Limb (tissue), 2 donors: ENCODE results near the gene GPX1.
"Not testable (repeated sequence)": the region's sequence is repeated elsewhere in the genome, so short reads cannot be mapped to it uniquely, and the experiment has no call there.

ENCODE experiments used
- DNase-seq, 2 donors: peaks; one replicate each; pipeline ENCODE4 v3.0.0-alpha.2; 2016; ENCODE audit errors: extremely low spot score in 2 of 2

The GPX1 gene

DNA sequence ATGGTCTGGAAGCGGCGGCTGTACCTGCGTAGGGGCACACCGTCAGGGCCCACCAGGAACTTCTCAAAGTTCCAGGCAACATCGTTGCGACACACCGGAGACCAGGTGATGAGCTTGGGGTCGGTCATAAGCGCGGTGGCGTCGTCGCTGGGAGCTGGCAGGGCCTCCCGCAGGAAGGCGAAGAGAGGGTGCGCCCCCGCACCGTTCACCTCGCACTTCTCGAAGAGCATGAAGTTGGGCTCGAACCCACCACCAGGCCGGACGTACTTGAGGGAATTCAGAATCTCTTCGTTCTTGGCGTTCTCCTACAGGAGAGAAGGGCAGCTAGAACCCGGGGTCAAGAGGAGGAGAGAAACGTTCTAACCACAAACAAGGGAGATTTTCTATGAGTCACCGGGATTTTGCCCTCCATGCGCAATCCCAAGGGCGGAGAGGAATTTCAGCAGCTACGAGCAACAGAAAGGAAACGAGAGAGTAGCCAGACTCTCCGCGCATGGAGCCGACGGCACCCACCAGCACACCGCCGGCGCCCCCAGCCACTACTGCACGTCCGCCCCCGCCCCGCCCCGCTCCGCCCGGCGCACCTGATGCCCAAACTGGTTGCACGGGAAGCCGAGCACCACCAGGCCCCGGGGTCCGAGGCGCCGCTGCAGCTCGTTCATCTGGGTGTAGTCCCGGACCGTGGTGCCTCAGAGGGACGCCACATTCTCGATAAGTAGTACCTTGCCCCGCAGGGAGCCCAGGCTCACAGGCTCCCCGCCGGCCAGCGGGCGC lies 523 bp downstream of the GPX1 start:
- peak in 1 of 2 donors; percentile 67 for DNase-seq

DNA sequence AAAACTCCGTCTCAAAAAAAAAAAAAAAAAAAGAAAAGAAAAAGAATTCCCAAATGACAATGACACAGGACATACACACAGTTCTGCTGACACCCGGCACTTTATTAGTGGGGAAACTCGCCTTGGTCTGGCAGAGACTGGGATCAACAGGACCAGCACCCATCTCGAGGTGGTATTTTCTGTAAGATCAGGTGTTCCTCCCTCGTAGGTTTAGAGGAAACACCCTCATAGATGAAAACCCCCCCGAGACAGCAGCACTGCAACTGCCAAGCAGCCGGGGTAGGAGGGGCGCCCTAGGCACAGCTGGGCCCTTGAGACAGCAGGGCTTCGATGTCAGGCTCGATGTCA lies 1.1 kb downstream of the GPX1 start:
- DNase-seq = not testable (repeated sequence)

DNA sequence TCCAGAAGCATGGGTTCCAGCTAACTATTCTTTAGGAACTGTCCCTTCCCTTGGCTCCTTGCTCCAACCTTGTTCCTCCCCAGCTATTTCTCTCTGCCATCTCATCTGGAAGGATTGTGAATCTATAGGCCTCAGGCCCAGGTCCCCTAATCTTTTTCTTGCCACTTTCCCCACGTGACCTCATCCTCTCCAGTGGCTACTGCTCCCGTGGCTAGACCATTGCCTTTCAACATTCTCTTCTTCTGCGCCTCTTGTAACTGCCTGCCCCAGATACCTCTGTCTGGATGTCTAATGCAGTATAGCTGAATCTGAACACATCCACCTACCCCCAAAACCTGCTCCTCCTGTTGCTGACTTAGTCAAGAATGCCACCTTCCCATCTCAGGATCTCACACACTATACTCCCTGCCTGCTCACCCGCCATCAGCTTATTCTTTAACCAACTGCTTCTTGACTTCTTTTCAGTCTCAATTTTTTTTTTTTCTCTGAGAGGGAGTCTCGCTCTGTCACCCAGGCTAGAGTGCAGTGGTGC lies 5.2 kb downstream of the GPX1 start:
- no peak for DNase-seq

GRCh38 chr3:49352281-49352680 lies 5.9 kb downstream of the GPX1 start:
- DNase-seq = no peak

DNA sequence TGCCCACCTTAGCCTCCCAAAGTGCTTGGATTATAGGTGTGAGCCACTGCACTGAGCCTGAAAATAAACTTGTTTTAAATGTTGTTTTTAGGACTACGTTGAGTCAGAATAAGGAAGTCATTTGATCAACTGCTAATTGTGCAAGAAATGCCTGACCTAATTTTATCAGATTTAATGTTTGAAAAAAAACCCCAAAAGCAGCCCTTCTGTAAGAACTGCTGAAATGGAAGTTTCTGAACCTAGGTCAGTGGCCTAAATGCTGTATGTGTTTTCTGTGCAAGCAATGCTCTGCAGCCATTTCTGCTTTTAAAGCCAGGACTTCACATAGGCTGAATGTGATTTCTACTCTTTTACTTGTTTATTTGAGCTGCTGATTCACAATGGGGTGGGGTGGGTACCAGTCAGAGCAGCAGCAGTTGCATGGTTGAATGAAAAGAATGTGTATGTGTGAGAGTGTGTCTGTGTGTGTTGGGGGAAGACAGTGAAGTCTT lies 6.6 kb downstream of the GPX1 start:
- DNase-seq = no peak

DNA sequence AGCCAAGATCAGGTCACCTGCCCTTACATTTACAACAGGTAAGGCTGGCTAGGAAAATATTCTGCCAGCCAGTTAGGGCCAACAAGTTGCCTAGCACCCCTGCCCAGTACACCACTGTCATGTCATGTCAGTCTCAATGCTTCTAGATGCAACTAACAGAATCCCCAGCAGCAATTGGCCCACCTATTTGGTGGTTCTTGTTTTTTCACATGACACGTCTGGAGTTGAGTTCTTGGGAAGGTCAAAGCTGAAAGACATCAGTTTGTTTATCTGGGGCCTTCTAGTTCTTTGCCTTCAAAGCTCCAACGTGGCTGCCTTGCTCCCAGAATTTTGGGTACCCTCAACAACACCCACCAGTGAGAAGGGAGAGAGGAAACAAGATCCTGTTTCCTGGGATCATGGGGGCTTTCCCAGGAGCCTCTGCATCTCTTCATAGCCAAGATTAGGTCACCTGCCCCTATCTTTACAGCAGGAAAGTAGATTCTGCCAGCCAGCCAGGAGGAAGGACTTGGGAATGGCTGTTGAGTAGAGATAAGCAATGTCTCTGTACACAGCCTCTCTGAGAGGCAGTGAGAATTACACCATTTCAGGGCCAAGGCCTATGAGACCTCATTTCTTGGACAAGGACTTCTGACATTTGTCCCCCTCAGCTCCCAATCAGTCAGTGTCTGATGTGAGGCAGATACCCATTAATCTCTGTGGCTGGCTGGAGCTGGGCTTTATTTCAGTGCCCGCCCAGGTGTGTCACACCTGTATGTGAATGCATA lies 8.6 kb downstream of the GPX1 start:
- no peak for DNase-seq

DNA sequence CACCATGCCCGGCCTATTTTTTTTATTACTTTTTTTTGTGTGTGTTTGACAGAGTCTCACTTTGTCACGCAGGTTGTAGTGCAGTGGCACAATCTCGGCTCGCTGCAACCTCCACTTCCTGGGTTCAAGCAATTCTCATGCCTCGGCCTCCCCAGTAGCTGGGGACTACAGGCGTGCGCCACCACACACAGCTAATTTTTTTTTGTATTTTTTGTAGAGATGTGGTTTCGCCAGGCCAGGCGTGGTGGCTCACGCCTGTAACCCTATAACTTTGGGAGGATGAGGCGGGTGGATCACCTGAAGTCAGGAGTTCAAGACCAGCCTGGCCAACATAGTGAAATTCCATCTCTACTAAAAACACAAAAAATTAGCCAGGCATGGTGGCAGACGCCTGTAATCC lies 9.8 kb downstream of the GPX1 start:
- not testable (repeated sequence) for DNase-seq

DNA sequence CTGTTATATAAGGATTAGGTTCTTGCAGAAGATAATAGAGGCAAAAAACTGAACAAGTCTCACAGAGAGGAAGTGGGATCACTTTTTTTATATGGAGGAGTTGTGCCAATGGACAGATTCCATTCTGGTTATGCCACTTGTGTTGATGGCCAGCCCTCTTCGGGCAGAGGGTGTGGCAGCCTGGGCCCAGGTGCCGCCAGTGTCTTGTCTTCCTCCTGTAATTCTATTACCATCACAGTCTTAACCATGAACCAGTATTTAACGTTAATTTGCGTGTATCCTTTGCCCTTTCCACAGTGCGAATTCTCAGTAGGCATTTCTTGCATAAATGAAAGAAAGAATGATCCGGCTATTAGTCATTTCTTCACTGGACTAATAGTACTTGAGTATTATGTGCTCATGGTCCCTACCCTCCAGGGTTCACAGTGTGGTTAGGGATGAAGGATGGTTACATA lies 11.3 kb downstream of the GPX1 start:
- DNase-seq = no peak

- no peak for DNase-seq
Measured at GRCh38 chr3:49343163-49343562, 15.0 kb downstream of the GPX1 start.

DNA sequence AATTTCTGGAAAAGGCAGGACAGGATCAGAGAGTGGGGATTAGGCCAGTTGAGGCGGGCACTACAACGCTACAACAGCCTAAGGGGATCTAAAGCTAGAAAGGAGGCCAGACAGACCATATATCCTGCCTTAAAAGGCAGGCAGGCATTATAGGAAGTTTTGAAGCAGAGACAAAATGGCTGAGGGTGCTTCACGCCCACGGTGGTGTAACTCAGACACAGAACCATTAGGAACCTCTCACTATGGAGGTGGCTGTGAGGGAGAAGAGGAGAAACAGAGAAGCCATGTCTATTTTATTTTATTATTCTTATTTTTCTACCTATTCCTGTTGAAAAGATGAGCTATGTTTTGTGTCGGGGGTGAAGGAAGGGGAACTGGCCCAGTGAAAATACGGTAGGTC lies 16.2 kb downstream of the GPX1 start:
- no peak for DNase-seq

GRCh38 chr3:49339941-49340800 lies 18.0 kb downstream of the GPX1 start, which contains the start of gene USP4:
USP4 (minus strand) TSS chr3:49340053; CDS start chr3:49340024, 29 bp downstream.
- peak; percentile 92 for DNase-seq

- DNase-seq = no peak
Measured at GRCh38 chr3:49339581-49339940, 18.6 kb downstream of the GPX1 start.

DNA sequence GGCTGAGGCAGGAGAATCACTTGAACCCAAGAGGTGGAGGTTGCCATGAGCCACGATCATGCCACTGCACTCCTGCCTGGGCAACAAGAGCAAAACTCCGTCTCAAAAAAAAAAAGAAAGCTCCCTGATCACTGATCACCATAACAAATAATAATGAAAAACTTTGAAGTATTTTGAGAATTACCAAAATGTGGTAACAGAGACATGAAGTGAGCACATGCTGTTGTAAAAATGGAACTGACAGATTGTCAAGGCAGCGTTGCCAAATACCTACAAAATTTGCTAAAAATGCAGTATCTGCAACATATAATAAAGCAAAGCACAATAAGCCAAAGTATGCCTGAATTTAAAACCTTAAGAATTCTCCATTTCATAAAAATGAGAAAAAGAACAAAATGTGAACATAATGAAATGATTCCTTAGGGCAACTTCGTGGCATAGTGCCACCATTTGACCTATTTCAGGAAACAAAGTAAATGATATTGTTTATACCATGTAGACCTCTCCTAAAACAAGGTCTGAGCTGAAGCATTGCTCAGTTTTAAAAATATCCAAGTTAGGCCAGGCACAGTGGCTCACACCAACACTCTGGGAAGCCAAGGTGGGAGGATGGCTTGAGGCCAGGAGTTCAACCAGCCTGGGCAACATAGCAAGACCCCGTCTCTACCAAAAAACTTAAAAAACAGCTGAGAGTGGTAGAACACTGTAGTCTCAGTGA lies 24.1 kb downstream of the GPX1 start:
- no peak for DNase-seq

- DNase-seq = no peak
Measured at GRCh38 chr3:49333091-49333490, 25.1 kb downstream of the GPX1 start.

GRCh38 chr3:49329186-49329585 lies 29.0 kb downstream of the GPX1 start:
- DNase-seq = no peak

DNA sequence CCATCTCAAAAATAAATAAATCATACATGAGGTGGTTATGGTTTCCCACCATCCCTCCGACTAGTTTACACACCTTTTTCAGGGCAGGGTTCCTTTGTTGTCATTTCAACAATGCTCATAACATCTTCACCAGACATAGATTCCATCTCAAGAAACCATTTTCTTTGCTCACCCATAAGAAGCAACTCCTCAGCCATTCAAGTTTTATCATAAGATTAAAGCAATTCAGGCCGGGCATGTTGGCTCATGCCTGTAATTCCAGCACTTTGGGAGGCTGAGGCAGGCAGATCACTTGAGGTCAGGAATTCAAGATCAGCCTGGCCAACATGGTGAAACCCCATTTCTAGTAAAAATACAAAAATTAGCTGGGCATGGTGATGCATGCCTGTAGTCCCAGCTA lies 29.8 kb downstream of the GPX1 start:
- DNase-seq = not testable (repeated sequence)

GRCh38 chr3:49327485-49327884 lies 30.7 kb downstream of the GPX1 start:
- DNase-seq = no peak

DNA sequence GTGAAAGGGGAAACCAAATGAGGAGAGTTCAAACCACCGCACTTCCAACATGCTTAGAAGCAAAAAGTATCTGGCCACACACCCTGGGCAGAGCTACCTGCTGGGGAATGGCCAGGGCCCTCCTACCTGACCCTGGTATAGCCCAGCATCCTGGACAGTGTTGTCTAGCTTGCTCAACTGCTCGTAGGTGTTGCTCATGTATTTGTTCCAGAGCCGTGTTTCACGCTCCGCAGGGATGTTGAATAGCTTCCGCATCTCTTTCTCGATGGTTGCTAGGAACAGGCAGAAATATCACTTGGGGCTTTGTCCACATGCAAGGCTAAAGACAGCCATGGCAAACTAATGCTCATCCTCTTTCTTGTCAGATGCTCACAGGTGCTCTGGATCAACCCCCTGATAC lies 33.4 kb downstream of the GPX1 start:
- DNase-seq = no peak

GRCh38 chr3:49316696-49317457 lies 41.3 kb downstream of the GPX1 start:
- no peak for DNase-seq
